Choroid plexus epithelial cell (primary cell): ENCODE measurements around the gene PLEKHA8.

Experiments used
- DNase-seq: peaks from one replicate; pipeline ENCODE4 v3.0.0-alpha.2; 2010; ENCODE audit warnings: low read depth
- H3K4me3 ChIP-seq: 2 replicates; pipeline ENCODE4 v1.5.1; 2011; ENCODE audit warnings: low read depth, mild to moderate bottlenecking, control low read depth, low read length, moderate library complexity
- TF ChIP-seq, protein P1 (sequence below): conservative IDR thresholded peaks from 2 replicates; pipeline ENCODE4 v1.5.1; 2011; ENCODE audit warnings: low read depth, mild to moderate bottlenecking, control low read depth, inconsistent platforms, low read length, moderate library complexity

The PLEKHA8 gene

GRCh38 chr7:30020535-30020934 is 7.7 kb upstream of the PLEKHA8 start:
- no peak for DNase-seq
- no peak overlapping the region for H3K4me3 ChIP-seq
- TF ChIP-seq, protein P1, sequence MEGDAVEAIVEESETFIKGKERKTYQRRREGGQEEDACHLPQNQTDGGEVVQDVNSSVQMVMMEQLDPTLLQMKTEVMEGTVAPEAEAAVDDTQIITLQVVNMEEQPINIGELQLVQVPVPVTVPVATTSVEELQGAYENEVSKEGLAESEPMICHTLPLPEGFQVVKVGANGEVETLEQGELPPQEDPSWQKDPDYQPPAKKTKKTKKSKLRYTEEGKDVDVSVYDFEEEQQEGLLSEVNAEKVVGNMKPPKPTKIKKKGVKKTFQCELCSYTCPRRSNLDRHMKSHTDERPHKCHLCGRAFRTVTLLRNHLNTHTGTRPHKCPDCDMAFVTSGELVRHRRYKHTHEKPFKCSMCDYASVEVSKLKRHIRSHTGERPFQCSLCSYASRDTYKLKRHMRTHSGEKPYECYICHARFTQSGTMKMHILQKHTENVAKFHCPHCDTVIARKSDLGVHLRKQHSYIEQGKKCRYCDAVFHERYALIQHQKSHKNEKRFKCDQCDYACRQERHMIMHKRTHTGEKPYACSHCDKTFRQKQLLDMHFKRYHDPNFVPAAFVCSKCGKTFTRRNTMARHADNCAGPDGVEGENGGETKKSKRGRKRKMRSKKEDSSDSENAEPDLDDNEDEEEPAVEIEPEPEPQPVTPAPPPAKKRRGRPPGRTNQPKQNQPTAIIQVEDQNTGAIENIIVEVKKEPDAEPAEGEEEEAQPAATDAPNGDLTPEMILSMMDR: no peak

GRCh38 chr7:30022991-30023390 is 5.2 kb upstream of the PLEKHA8 start:
- TF ChIP-seq, protein P1: no peak
- no peak overlapping the region for H3K4me3 ChIP-seq
- DNase-seq: no peak

DNA sequence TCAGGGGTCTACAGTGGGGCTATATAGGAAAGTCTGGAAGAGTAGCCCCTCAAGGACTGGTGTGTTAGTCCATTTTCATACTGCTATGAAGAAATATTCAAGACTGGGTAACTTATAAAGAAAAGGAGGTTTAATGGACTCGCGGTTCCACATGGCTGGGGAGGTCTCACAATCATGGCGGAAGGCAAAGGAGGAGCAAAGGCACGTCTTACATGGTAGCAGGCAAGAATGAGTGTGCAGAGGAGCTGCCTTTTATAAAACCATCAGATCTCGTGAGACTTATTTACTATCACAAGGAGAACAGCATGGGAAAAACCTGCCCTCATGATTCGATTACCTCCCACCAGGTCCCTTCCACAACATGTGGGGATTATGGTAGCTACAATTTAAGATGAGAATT is 4.7 kb upstream of the PLEKHA8 start:
- no peak for DNase-seq
- TF ChIP-seq, protein P1: no peak
- H3K4me3 ChIP-seq: no peak overlapping the region

DNA sequence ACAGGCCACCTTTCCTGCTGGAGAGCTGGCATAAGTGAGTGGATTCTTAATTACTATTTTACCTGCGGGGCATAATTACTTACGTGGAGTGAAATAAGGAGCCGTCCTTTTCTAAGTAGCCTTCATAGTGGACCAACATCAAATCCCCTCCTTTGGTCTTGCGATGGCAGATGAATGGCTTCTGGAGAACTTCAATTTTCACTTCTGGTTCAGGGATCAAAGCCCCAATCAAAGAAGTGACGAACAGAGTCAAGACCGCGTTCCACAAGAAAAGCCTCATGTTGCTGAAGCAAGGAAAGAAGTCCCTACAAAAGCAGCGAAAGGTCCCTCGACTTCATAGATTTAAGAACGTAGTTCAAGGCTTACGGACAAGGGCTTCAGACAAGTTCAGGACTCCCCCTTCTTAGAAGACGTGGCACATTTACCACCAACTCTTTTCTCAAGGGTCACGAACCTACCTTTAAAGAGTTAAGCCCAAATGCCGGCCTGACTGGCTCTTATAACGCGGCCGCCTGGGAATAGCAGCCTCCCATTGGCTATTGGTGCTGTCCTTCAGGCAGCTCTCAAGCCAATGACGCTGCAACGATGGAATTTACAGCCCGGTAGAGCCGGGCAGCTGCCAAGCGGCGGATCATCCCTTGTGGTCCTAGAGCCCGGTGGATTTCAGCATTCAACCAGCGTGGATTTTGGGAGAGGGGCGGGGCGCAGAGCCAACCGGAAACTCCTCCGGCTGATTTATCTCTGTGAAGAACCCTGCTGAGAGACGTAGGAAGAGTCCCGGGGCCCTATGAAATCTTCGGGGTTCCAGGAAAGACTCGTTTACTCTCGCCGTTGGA is 1.8 kb upstream of the PLEKHA8 start, which contains the start of gene FKBP14:
Gene FKBP14, minus strand, starts transcription at position 474 of the 836 bp plus-strand sequence. Its CDS starts 194 bp downstream, at position 280.
- H3K4me3 ChIP-seq: peak within 1 kb of the TSS; percentile 81
- TF ChIP-seq, protein P1: no peak
- DNase-seq: peak; percentile 100

DNA sequence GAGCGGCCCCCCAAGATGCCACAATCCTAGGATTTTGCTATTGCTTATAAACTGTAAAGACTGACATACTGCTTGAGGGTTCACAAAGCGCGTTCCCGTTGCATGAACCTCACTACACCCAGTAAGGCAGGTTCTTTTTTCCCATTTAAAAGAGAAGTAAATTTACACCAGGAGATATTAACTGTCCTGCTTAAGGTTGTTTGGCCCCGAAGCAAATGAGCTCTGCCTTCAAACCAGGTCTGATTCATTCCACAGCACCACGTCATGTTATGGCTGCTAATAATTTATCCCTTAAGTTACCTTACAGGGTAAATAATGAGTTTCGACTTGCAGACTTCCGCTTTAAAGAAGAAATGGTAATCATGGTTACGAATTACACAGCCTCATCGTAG is 1.2 kb upstream of the PLEKHA8 start:
- H3K4me3 ChIP-seq: peak overlapping the region; percentile 81
- TF ChIP-seq, protein P1: no peak
- DNase-seq: peak; percentile 67

- TF ChIP-seq, protein P1: no peak
- peak overlapping the region; percentile 81 for H3K4me3 ChIP-seq
- no peak for DNase-seq
These were observed 434 bp upstream of the PLEKHA8 start for GRCh38 chr7:30027740-30028215.
